ENCODE data around the gene EPHA4. TPM values are rescaled to one million over a fixed set of nuclear protein-coding genes. Genes with fewer than 3 reads are reported as not detected.

EPHA4 gene
- polyA plus RNA-seq, 2 of the 4 experiments (the other 2 are of a cell fraction), result 0.54 to 1.1 TPM

DNA sequence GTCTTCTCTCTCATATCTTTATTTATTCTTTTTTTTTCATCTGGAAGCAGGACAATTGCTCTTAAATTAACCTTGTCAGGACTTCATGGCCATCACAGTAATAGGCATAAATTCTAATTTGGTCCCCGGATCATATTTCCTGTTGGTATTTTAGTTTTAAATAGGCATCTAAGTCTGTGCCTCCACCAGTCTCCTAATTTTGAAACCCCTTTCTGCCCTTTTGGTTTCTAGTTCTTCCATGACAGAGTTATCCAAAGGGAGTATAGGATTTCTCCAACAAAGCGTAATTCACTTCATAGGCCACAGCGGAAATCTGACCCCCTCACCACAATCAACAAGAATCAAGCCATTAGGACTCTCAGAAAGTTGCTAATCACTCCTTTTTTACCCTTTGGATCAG lies 3.8 kb downstream of the EPHA4 start:
- 80% methylated on average over 3 of the region's 3 CpGs for WGBS (ENCODE audit: missing lambda C conversion rate)
- Histone ChIP-seq H3K4me2 (no peak overlapping the region), H3K4me1 (0 out of 3 replicates have a peak, but pooled peaks cover 4% of the 10 kb centered on the region), H3K4me3 (no peak overlapping the region), H3K9me3 (no peaks in the 10 kb centered on the region), H3K27ac (no peak overlapping the region)
- TF ChIP-seq RARB (CRISPR knock-in tag; IDR thresholded peaks at IDR 0.05) (no peak), HOXB13 (CRISPR knock-in tag; IDR thresholded peaks at IDR 0.05; ENCODE audit: low read depth) (no peak), ZFP36 (IDR thresholded peaks at IDR 0.05; ENCODE audit: borderline replicate concordance, partially characterized antibody) (no peak), SMC3 (IDR thresholded peaks at IDR 0.05) (no peak), KDM1A (IDR thresholded peaks at IDR 0.05; ENCODE audit: low read depth) (no peak), EHMT2 (IDR thresholded peaks at IDR 0.05; ENCODE audit: low read depth) (no peak), HOXB5 (CRISPR knock-in tag; IDR thresholded peaks at IDR 0.05) (no peak), SREBF2 (IDR thresholded peaks at IDR 0.05) (no peak), TFCP2L1 (CRISPR knock-in tag; IDR thresholded peaks at IDR 0.05) (no peak)
- TF ChIP-seq, protein P1, sequence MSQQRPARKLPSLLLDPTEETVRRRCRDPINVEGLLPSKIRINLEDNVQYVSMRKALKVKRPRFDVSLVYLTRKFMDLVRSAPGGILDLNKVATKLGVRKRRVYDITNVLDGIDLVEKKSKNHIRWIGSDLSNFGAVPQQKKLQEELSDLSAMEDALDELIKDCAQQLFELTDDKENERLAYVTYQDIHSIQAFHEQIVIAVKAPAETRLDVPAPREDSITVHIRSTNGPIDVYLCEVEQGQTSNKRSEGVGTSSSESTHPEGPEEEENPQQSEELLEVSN (IDR thresholded peaks at IDR 0.05; ENCODE audit: borderline replicate concordance, low read depth), result no peak
- TF ChIP-seq, protein P2, sequence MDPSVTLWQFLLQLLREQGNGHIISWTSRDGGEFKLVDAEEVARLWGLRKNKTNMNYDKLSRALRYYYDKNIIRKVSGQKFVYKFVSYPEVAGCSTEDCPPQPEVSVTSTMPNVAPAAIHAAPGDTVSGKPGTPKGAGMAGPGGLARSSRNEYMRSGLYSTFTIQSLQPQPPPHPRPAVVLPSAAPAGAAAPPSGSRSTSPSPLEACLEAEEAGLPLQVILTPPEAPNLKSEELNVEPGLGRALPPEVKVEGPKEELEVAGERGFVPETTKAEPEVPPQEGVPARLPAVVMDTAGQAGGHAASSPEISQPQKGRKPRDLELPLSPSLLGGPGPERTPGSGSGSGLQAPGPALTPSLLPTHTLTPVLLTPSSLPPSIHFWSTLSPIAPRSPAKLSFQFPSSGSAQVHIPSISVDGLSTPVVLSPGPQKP (IDR thresholded peaks at IDR 0.05; ENCODE audit: low read depth, low read length), result no peak
- TF ChIP-seq, protein P3, sequence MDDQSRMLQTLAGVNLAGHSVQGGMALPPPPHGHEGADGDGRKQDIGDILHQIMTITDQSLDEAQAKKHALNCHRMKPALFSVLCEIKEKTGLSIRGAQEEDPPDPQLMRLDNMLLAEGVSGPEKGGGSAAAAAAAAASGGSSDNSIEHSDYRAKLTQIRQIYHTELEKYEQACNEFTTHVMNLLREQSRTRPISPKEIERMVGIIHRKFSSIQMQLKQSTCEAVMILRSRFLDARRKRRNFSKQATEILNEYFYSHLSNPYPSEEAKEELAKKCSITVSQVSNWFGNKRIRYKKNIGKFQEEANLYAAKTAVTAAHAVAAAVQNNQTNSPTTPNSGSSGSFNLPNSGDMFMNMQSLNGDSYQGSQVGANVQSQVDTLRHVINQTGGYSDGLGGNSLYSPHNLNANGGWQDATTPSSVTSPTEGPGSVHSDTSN (IDR thresholded peaks at IDR 0.05), result no peak
- TF ChIP-seq, protein P4, sequence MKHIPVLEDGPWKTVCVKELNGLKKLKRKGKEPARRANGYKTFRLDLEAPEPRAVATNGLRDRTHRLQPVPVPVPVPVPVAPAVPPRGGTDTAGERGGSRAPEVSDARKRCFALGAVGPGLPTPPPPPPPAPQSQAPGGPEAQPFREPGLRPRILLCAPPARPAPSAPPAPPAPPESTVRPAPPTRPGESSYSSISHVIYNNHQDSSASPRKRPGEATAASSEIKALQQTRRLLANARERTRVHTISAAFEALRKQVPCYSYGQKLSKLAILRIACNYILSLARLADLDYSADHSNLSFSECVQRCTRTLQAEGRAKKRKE (CRISPR knock-in tag; IDR thresholded peaks at IDR 0.05; ENCODE audit: low read depth), result no peak
- ChIA-PET CTCF (no interaction called here), POLR2A (no interaction called here)
- ATAC-seq (no peak), DNase-seq (ENCODE audit: low read depth in 1 of 2, low spot score in 1 of 2) (no peak), FAIRE-seq (no peak)

DNA sequence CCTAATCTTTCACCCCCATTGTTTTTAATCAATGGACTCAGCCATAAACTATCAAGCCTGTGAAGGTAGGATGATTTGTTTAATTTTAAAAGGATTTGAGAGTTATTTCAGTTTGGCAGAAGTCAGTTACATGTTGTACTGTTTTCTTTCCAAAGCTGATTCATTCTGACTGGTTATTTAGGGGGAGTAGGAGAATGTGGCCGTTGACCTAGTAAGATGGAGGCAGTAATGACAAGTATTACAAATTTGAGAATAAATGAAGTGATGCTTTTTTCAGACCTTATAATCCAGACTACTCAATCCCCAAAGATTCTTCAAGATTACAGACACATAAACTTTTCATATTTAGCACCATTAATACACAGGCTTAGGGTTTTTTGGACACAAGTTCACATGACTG lies 4.3 kb downstream of the EPHA4 start:
- TF ChIP-seq RFX5 (IDR thresholded peaks at IDR 0.05) (no peak), ZSCAN20 (CRISPR knock-in tag; IDR thresholded peaks at IDR 0.05) (no peak), CBX2 (IDR thresholded peaks at IDR 0.05; ENCODE audit: borderline replicate concordance, low read depth) (no peak), SMC3 (IDR thresholded peaks at IDR 0.05) (no peak), RCOR1 (IDR thresholded peaks at IDR 0.05; ENCODE audit: low read depth, low read length) (no peak), ZFP36 (IDR thresholded peaks at IDR 0.05; ENCODE audit: borderline replicate concordance, partially characterized antibody) (no peak), NFE2L2 (conservative IDR thresholded peaks at IDR 0.05; ENCODE audit: low read length) (no peak), JUN (IDR thresholded peaks at IDR 0.05) (no peak), EHMT2 (IDR thresholded peaks at IDR 0.05; ENCODE audit: low read depth) (no peak), RNF2 (IDR thresholded peaks at IDR 0.05; ENCODE audit: borderline replicate concordance, low read depth) (no peak), GATA3 (IDR thresholded peaks at IDR 0.05; ENCODE audit: borderline replicate concordance) (no peak), BHLHE40 (IDR thresholded peaks at IDR 0.05; ENCODE audit: low read depth, low read length) (no peak), POLR2A (IDR thresholded peaks at IDR 0.05; ENCODE audit: low read length) (no peak)
- TF ChIP-seq, protein P1 (IDR thresholded peaks at IDR 0.05; ENCODE audit: borderline replicate concordance, low read depth), result no peak
- no peak for ATAC-seq
- Histone ChIP-seq H3K9me3 (no peaks in the 10 kb centered on the region), H3K4me1 (0 out of 3 replicates have a peak, but pooled peaks cover 4% of the 10 kb centered on the region), H3K4me3 (no peak overlapping the region), H3K27ac (no peak overlapping the region), H3K4me2 (no peak overlapping the region)
- 7% methylated on average over 1 of the region's 1 CpG for WGBS (ENCODE audit: missing lambda C conversion rate)
- POLR2A ChIA-PET, result no interaction called here
- no peak for FAIRE-seq
- DNase-seq (ENCODE audit: low read depth in 1 of 2, low spot score in 1 of 2), result no peak
- CTCF ChIA-PET, result no interaction called here
